GM21576 (cell line): ENCODE measurements around the gene EHMT1.
"Not testable (repeated sequence)": the region's sequence is repeated elsewhere in the genome, so short reads cannot be mapped to it uniquely, and the experiment has no call there.

Source experiments
- ATAC-seq: cut with Tn5 transposase; IDR thresholded peaks from one replicate; pipeline ENCODE4 v1.9.1; 2021; ENCODE audit warnings: mild to moderate bottlenecking, moderate library complexity; ENCODE audit not compliant: unreplicated experiment

EHMT1 gene

GRCh38 chr9:137880160-137880975 is 261.6 kb downstream of the EHMT1 start:
- no peak for ATAC-seq

GRCh38 chr9:137880976-137881530 is 262.2 kb downstream of the EHMT1 start:
- no peak for ATAC-seq

GRCh38 chr9:137881591-137882505 is 263.0 kb downstream of the EHMT1 start:
- ATAC-seq, result no peak

- ATAC-seq, result no peak
Measured at GRCh38 chr9:137882506-137882821, 263.7 kb downstream of the EHMT1 start.

DNA sequence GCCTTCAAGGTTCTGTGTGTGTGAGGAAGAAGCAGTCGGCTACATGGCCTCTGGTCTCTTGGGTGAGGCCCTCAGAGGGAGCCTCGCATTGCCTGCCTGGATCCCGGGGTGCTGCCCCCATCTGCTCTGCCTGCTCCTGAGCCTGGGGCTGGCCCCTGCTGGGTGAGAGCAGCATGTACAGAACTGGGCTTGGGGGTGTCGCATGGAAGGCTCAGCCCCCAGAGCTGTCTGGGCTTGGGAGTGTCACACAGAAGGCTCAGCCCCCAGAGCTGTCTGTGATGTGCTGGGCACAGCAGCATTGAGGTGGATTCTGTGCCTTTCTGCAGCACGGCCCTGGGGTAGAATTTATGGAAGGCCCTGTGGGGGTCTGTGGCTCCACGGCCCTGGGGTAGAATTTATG is 265.2 kb downstream of the EHMT1 start:
- ATAC-seq, result not testable (repeated sequence)

DNA sequence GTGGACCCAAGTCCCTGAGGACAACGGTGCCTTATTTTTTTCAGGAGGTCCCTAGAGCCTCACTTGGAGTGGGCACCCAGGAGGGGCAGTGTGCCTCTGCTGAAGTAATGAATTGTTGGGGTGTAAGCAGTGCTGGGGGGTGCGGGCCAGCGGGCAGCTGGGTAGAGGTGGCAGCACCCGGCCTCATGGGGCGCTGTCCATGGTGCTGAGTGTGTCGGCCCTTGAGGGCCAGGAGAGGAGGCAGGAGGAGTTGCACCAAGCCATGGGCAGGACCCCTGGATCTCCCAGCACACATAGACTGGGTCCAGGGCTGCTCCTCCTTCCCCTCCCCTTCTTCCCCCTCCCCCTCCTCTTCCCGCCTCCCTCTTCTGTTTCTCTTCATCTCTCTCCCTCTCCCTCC is 265.7 kb downstream of the EHMT1 start:
- ATAC-seq, result not testable (repeated sequence)

- not testable (repeated sequence) for ATAC-seq
Measured at GRCh38 chr9:137885121-137885520, 266.3 kb downstream of the EHMT1 start.
